ENCODE measurements around the gene MSX1. TPM values are rescaled to one million over a fixed set of nuclear protein-coding genes. Genes with fewer than 3 reads are reported as not detected.

MSX1 gene
- total RNA-seq, 1 donor from 2014 or later: 6.1 TPM

DNA sequence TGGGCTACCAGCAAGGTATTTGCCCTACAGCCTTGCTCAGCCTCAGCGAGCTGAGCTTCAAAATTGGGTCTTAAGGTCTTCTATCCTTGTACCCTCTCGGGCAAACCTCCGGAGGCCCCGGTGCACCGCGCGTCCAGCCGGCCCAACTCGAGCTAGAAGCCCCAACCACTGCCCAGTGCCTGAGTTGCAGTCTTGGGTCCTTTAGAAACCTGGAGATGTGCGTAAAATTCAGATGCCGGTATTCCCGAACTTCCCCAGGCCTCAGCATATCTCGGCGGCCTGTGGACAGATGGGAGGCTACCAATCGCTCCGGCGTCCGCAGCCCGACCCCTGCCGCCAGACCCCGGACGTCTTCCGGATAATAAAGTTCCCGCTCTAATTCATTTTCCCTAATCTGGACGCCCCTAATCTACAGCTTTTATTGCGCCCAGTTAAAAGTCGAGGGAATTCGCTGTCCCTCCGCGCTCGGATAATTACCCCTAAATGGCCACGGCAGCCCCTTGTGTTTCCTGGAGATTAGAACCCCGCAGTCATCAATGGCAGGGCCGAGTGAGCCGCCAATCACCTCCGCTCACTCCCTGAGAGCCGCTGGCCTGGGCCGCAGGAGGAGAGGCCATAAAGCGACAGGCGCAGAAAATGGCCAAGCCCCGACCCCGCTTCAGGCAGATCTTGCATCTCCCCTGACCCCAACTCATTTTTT, 1.5 kb upstream of the MSX1 start:
- DNase-seq: no peak

DNA sequence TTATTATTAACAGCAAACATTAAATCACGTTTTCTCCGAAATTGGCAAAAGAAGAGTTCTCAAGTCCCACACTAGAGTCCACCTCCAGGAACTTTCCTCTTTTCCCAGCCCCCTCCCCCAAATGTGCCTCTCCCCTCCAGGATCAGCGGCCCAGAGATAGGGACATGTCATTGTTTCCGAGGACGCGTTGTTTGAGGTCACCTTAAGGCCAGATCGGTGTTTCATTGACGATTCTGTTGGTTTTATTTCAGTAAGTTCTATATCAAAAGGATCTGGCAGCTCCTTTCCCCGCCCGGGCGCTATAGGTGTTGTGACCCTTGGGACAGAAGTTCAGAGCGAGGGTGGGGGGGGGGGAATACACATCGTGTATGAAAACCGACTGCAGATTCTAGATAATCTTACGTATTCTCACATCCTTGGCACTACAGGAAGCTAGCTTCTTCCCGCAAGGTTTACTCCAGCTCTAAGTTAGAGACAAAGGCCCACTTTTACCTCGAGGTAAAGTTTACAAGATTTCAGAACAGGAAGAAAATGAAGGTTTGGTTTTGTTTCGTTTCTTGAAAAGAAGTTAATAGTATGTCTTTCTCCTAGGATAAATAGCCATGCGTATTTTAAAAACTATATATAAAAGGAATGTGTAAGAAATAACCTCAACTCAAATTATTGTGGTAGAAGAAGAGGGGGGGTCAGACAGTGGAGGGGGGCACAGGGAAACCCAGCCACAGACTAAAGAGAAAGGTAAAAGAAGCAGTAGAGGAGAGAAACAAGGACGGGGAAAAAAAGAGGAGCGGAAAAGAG, 739 bp upstream of the MSX1 start:
- DNase-seq: no peak

DNA sequence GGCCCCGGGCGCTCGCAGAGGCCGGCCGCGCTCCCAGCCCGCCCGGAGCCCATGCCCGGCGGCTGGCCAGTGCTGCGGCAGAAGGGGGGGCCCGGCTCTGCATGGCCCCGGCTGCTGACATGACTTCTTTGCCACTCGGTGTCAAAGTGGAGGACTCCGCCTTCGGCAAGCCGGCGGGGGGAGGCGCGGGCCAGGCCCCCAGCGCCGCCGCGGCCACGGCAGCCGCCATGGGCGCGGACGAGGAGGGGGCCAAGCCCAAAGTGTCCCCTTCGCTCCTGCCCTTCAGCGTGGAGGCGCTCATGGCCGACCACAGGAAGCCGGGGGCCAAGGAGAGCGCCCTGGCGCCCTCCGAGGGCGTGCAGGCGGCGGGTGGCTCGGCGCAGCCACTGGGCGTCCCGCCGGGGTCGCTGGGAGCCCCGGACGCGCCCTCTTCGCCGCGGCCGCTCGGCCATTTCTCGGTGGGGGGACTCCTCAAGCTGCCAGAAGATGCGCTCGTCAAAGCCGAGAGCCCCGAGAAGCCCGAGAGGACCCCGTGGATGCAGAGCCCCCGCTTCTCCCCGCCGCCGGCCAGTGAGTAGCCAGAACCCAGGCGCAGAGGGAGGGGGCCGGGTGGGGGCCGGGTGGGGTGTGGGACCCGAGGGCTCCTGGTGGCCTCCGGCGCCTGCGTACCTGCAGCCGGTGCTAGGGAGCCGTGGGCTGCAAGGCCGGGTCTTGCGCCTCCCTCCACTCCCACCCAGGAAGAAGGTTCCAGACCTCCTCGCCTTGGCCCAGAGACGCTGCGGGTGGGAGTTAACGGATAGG, 534 bp downstream of the MSX1 start:
- no peak for DNase-seq

DNA sequence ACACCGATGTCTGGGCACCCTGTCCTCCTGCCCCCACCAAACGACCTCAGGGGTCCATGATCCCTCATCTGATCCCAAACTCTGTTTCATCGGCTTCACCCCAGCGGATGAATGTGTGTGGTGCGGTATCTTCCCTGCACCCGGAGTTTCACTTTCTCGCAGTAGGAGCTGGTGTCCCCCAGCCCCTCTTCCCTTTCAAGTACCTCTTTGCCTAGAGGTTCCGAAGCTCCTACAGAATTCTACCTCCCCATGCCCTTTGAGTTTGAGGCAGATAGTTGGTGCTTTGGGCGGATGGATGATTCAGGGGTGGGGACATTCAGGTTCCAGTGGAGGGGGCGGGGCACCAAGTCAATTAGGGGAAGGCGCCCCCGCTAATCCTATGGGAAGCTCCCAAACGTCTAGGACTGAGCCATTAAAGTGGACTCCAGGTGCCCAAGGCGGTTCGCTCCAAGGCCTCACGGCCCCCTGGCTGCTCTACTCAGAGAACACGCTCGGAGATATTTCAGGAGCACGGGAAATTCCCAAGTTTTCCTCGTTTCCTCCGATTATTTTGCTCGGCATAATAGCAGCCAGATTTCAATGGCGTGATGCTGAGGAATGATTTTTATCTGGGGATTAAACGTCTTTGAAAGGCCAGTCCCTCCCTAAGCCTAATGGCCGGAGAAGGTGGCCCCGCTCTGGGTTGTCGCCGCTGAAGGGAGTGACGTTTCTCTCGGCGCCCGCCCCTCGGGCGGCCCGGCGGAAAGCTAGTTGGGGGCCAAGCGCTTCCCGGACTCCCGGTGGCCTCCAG, 1.3 kb downstream of the MSX1 start:
- peak; percentile 17 for DNase-seq

DNA sequence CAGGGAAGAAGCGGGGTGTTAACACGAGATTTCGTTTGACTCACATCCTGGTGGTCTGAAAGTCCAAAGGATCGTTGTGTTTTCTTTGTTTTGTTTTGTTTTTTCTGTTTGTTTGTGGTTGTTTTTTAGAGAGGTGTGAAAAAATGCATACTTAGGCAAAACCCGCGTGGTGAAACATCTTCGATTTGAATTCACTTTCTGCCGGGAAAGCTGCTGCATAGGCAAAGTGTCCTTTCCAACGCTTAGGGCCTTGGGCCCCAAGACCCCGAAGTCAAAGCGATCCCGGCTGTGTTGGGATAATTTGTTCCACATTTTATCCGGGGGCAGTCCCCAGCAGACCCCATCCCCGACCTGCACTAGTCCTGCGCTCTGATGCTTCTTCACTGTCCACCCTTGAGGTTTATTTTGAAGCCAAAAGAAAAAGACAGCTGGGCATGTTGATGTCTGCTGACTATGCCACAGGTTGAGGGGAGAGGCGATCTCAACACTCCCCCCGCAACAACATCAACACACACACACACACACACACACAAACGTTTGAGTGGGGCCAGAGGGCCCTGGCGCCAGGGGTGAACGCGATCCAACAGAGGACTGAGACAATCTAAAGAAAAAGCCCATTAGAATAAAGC, 2.0 kb downstream of the MSX1 start:
- no peak for DNase-seq

DNA sequence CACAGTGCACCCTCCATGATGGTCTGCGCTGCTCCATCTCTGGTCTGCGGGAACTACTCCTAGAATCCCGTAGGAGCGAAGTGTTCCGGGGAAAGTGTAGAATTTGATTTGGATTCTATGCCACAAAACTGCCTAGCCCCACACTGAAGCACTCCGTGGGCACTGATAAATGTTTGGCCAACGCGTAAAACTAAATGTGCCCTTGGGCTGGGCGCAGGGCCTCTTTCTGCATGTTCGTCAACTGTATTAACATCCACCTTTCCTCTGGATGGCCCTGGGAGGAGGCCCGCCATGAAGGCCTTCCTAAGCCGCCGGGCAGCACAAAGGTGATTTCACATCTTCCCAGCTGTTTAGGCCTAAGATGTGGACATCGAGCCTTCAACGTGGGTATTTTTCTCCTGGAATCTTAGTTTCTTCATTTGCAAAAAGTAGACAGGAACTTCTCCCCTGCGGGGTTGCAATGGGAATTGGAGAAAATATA, 2.6 kb downstream of the MSX1 start:
- DNase-seq: no peak

DNA sequence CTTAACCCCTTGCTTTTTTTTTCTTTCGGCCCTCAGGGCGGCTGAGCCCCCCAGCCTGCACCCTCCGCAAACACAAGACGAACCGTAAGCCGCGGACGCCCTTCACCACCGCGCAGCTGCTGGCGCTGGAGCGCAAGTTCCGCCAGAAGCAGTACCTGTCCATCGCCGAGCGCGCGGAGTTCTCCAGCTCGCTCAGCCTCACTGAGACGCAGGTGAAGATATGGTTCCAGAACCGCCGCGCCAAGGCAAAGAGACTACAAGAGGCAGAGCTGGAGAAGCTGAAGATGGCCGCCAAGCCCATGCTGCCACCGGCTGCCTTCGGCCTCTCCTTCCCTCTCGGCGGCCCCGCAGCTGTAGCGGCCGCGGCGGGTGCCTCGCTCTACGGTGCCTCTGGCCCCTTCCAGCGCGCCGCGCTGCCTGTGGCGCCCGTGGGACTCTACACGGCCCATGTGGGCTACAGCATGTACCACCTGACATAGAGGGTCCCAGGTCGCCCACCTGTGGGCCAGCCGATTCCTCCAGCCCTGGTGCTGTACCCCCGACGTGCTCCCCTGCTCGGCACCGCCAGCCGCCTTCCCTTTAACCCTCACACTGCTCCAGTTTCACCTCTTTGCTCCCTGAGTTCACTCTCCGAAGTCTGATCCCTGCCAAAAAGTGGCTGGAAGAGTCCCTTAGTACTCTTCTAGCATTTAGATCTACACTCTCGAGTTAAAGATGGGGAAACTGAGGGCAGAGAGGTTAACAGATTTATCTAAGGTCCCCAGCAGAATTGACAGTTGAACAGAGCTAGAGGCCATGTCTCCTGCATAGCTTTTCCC, 3.4 kb downstream of the MSX1 start:
- DNase-seq: no peak

DNA sequence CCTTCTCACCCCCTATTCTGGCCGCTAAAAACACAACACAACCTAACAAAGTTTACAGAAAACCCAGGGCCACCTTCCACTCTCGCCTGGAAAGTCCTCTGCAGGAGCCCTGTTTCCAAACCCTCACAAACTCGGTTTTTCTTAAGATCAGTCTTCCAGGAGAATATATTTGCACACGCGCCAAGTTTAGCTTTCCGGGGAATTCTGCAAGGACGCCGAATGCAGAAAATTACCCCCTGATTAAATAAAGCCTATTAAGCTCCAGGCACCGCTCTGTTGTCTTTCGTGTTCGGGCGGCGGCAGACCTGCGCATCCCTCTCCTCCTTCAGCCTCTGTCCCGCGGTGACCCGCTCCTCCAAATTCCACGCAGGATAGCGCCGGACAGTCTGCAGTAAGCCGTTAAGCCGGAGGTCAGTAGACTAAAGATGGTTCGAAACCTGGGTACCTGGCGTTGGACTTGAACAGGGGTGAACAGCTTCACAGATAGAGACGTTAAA, 5.0 kb downstream of the MSX1 start:
- no peak for DNase-seq

DNA sequence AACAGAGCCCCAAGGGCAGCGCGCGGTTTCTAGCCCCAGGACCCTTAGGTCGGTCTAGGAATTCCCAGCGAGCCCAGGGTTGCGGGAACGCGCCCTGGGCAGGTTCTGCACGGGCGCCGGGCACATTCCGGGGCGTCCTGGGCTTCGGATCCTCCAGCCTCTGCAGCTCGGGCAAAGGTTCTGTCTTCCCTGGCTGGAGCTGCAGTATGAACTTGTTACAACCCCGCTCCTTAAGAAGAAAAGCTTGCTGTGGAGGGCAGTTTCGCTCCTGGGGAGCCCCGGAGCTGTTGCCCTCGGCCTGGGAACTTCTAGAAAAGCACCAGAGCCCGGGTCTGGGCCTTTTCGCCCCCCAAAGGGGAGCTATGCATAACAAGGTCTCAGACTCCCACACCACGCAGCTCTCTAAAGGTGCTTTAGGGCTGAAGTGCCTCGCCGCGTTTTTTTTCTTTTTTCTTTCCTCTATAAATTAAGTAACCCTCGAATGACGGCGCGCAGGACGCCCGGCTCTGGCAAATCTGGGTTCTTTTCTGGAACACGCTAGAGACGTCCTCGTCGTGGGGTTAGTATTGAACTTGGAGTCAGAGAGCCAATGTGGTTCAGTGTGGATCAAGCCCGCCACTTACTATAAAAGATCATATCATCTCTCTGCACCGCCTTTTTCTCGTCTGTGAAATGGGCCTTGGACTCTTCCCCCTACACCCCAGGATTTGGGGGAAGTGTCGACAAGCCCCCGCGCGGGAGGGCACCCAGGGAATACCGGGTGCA, 5.7 kb downstream of the MSX1 start:
- no peak for DNase-seq

DNA sequence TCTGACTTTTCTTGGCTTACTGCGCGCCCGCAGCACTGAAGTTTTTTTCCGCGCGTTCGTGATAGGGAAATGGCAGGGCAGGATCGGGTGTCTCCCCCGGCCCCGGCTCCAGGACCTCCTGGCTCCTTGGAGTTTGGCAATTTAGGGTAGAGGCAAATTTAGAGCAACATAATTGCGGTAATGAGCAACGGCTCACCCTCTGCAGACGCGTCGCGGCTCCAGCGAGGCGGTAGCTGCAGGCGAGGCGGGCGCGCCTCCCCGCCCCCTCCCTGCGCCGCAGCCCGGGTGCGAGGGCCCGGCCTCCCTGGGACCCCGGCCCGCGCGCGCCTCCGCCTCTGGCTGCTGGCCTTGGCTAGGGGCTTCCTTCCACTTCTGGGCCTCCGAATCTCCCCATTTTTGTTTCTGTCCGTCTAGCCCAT, 6.2 kb downstream of the MSX1 start:
- no peak for DNase-seq

DNA sequence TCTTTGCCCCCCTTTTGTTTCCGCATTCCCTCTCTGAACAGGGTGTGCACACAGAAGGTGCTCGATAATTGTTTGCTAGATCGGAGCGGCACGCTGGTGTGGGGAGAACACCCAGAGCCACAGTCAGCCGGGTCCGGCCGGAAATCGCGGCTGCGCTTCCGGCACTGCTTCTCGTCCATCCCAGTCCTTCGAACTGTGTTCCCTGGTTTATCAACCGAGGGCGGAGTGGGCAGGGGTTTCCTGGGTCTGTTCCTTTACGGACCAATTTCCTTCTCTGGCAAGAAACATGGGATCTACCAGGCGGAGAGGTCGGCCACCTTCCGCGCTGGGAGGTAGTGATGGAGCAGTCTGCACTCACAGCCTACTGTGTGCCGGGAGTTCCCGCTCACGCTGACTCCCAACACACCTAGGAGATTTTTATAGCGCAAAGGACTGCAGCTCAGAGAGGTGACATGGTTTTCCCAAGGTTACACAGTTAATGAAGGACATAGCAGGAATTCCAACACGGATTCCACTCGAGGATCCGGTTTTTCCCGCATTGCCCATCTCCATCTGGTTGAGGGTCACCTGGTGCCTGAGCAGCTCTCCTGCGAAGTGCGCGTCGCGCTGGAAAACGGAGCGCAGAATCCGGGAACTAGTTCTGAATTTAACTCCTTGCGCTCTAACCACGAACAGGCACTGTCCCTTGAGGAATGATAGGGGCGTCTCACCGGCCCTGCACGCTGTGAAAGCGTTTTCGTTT, 6.8 kb downstream of the MSX1 start:
- no peak for DNase-seq

DNA sequence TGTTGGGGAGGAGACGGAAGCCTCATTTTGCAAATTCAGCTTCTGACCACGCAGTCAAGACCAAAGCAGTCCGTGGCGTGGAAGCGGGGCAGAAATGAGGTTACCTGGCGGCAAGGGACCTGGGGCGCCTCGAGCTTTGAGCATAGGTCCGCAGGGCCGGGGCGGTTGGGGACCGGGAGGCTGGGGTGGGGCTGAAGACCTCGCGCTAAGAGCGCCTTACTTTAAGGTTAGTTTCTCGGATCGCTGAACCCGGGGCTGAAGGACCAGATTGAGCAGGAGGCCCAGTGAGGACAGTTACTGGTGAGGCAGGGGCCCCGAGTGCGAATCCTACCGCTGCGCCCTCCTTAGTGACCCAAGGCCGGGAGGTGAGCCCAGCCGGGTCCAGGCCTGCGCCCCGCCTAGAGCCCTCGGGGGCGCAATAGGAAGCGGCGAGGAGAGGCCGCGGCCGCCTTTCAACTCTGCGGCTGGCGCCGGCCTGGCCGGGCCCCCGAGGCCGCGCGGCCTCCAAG, 7.5 kb downstream of the MSX1 start:
- no peak for DNase-seq

DNA sequence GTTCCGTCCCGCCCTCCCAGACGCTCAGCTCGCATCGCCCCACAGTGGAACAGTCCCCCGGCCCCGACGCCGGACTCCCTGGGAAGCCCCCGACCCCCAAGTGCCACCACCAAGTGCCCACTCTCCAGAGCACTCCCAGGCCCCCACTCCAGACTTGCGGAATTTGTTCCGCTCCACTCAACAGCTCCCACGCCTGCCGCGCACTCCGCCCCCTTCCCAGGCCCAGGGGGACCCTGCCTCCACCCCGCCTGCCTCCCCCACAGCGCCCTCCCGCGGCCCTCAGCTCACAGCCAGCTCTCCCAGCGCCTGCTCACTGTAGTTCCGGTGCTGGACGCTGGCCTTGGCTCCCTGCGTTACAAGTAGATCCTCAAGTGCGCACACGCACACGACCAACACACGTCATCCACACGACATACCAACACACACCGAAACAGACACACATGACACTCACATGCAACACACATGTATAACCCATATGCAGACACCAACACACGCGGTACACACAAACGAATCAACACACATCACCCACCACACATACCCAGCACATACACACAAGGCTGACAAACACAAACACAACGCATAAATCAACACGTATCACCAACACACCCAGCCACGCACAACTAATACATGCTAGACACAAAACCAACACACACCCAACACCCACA, 8.0 kb downstream of the MSX1 start:
- DNase-seq: peak; percentile 62

DNA sequence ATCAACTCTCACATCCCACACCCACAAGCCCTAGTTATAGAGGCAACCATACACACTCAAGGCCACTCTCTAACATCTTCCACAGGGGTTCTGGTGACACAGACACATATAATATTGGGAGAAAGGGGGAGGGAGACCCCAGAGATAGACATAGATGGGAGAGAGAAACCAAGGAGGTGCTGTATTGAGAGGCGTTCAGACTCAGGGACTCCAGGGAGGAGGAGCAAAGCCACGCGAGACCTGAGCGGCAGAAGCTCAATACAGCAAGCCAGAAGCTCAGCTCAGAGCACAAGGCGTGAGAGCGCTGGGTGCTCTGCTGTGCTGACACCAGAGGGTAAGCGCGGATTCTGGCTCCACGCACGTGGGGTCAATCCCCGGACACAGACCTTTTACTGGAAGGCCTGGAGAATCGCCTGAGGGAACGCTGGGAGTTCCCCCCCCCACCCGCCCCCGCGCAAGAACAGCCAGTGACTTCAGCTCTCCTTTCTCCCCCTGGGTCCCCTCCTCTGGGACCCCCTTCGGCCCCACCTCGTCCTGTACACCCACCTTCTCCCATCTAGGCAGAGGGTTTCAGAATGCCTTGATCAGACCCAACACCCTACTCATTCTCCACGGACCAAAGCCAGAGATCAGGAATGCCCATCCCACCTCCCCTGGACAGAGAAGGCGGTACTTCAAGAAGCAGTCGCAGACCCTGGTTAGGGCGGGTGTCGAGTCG, 8.7 kb downstream of the MSX1 start:
- DNase-seq: no peak

DNA sequence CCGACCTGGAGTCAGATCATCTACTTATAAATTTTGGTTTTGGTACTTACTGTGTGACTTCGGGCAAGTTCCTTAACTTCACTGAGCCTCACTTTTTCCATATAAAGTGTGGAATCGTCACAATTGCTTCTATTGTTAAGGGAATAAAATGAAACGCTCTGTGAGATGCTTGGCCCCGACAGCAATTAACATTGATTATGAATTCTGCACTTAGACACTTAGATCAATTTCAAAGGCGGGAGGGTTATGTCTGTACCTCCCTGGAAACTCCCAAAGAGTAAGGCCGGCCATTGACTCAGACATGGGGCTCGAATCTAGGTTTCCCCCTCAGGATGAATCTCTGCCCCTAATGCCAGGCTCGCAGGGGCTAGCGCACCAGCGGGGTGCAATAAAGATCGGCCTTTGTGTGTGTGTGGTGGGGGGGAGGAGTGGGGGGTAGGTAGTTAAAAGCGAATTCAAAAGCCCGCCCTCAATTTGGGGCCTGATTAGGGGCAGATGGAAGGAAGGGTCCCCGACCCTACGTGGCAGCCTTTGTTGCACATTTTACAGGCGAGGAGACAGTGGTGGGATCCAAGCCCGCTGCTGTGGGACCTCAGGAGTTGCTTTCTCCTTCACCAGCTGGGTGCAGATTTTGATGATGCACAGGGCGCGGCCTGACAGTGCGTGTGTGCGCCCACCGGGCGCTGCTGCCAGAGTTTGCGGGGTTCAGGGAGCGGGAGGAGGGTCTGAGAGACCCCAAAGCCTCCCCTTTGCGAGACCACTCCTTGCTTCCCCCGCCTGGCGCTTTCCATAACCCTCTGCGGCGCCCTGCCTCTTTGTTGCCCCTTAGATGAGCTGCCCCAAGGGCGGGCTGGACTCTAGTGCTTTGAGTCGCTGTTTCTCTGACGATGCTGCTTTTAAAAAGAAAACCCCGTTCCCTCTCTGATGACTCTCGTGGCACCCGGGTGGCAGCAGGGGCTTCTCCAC, 9.6 kb downstream of the MSX1 start:
- no peak for DNase-seq
